Measurements from ENCODE around the gene GHRL.
A peak's percentile ranks its signal among the peaks of the same experiment; 100 is the strongest.
"Not testable (repeated sequence)": the region's sequence is repeated elsewhere in the genome, so short reads cannot be mapped to it uniquely, and the experiment has no call there.

Gene GHRL

DNA sequence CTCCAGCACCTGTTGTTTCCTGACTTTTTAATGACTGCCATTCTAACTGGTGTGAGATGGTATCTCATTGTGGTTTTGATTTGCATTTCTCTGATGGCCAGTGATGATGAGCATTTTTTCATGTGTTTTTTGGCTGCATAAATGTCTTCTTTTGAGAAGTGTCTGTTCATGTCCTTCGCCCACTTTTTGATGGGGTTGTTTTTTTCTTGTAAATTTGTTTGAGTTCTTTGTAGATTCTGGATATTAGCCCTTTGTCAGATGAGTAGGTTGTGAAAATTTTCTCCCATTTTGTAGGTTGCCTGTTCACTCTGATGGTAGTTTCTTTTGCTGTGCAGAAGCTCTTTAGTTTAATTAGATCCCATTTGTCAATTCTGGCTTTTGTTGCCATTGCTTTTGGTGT, 5.3 kb upstream of the GHRL start:
- not testable (repeated sequence) for H3K27me3 Mint-ChIP-seq, DNase-seq, H3K4me3 Mint-ChIP-seq, H3K27ac Mint-ChIP-seq, H3K9me3 Mint-ChIP-seq
- H3K36me3 Mint-ChIP-seq (ENCODE audit: low read depth): peaks cover 80% of the 10 kb centered on the region
- H3K4me1 Mint-ChIP-seq (ENCODE audit: low read depth): peaks cover 11% of the 10 kb centered on the region

DNA sequence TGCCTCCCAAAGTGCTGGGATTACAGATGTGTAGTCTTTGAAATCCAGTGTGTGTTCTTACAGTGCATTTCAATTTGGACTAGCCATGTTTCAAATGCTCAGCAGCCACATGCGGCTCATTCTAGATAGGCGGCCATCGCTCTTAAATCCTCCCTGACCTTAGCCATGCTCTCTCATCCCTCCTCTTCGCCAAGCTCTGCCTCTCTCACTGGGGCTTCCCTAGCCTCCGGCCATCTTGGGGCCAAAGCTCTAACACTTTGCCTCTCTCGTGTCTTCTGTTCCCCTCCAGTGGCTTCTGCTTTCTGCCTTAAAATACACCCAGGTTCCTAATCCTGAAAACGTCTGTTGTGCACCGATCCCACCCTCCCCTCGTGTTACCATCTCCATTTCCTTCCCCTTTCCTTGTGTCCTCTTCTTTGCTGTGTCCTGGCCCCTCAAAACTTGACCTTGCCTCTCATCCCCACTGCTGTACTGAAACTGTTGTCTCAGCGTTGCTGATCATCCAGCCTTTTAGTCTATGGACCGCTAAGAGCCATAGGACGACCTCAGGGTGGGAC, 1.4 kb upstream of the GHRL start:
- peak overlapping the region; percentile 29 for H3K27ac Mint-ChIP-seq
- no peak for DNase-seq
- peaks cover 78% of the 10 kb centered on the region for H3K36me3 Mint-ChIP-seq (ENCODE audit: low read depth)
- H3K4me1 Mint-ChIP-seq (ENCODE audit: low read depth): peaks cover 16% of the 10 kb centered on the region
- no peaks in the 10 kb centered on the region for H3K9me3 Mint-ChIP-seq
- H3K27me3 Mint-ChIP-seq: no peaks in the 10 kb centered on the region
- no peak overlapping the region for H3K4me3 Mint-ChIP-seq

- H3K4me3 Mint-ChIP-seq: no peak overlapping the region
- H3K4me1 Mint-ChIP-seq (ENCODE audit: low read depth): peaks cover 18% of the 10 kb centered on the region
- DNase-seq: no peak
- H3K36me3 Mint-ChIP-seq (ENCODE audit: low read depth): peaks cover 89% of the 10 kb centered on the region
- H3K27me3 Mint-ChIP-seq: no peaks in the 10 kb centered on the region
- peak overlapping the region; percentile 71 for H3K27ac Mint-ChIP-seq
- H3K9me3 Mint-ChIP-seq: no peaks in the 10 kb centered on the region
These were observed 1.1 kb downstream of the GHRL start for GRCh38 chr3:10291641-10292040.

GRCh38 chr3:10290481-10291176, 2.1 kb downstream of the GHRL start:
- Mint-ChIP-seq H3K4me3 (no peak overlapping the region), H3K9me3 (no peaks in the 10 kb centered on the region), H3K27ac (no peak overlapping the region), H3K36me3 (ENCODE audit: low read depth) (peaks cover 92% of the 10 kb centered on the region), H3K27me3 (no peaks in the 10 kb centered on the region), H3K4me1 (ENCODE audit: low read depth) (peaks cover 28% of the 10 kb centered on the region)
- DNase-seq: no peak

DNA sequence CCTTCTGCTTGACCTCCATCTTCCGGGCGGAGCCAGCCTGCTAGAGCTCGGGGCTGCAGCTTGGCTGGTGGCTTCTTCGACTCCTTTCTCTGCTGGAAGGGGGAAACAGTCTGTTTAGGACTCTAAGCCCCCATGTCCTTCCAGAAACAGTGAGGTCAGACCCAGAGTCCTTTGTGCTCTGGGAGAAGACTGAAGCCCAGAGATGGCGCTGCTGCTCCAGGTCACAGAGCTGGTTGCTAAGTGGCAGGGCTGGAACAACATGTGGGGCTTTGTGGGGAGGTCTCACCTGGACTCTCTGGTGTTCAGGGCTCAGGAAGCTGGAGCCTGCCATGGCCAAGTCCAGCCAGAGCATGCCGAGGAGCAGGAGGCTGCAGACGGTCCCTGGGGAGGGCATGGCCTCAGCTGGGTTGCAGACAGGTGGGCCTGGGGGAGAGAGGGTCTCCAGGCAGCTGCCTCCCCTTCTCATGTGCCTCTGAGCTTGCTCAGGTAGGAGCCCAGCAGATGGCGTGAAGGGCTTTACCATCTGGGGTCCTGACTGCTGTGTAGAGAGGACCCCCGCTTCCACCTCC, 2.9 kb downstream of the GHRL start:
- Mint-ChIP-seq H3K27me3 (no peaks in the 10 kb centered on the region), H3K27ac (no peak overlapping the region), H3K36me3 (ENCODE audit: low read depth) (peaks cover 92% of the 10 kb centered on the region), H3K9me3 (no peaks in the 10 kb centered on the region), H3K4me3 (no peak overlapping the region), H3K4me1 (ENCODE audit: low read depth) (peaks cover 36% of the 10 kb centered on the region)
- no peak for DNase-seq

DNA sequence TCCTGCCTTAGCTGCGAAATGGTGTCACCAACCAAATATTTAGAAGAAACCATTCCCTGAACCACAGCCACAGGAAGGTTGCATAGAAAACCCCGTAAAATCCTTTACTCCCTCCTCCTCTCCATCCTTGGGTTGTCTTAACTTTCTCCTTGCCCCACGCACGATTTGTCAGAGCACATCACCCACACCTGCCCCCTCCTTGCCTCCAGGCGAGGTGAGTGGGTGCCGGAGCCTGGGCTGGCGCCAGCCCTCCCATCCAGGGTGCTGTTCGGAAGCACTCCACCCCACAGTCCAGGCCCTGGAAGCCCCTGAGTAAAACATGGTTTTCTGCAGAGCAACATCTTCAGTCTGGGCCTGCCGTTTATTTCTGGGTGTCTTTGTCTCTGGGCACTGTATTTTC, 3.7 kb downstream of the GHRL start:
- Mint-ChIP-seq H3K4me3 (no peak overlapping the region), H3K36me3 (ENCODE audit: low read depth) (peaks cover 93% of the 10 kb centered on the region), H3K27me3 (no peaks in the 10 kb centered on the region), H3K27ac (peak overlapping the region; percentile 18), H3K9me3 (no peaks in the 10 kb centered on the region), H3K4me1 (ENCODE audit: low read depth) (peaks cover 44% of the 10 kb centered on the region)
- no peak for DNase-seq

DNA sequence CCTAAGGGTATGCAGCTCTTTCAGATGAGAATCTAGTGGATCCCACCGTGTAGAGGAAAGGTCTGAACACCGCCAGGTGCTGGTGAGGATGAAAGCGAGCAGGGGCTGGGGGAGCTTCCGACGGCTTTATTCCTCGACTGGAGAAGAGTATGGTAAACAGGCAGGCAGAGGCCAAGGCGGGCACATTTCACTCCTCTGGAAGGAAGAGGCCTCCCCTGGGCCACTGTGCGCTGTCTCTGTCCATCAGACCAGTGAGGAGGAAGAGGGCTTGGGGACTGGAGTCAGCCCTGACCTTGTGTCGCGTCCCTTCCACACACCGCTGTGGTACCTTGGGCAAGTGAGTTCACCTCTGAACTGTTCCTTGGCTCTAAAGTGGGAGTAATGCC, 4.2 kb downstream of the GHRL start:
- H3K36me3 Mint-ChIP-seq (ENCODE audit: low read depth): peaks cover 94% of the 10 kb centered on the region
- DNase-seq: no peak
- H3K27ac Mint-ChIP-seq: peak overlapping the region; percentile 22
- H3K27me3 Mint-ChIP-seq: no peaks in the 10 kb centered on the region
- no peak overlapping the region for H3K4me3 Mint-ChIP-seq
- peaks cover 49% of the 10 kb centered on the region for H3K4me1 Mint-ChIP-seq (ENCODE audit: low read depth)
- H3K9me3 Mint-ChIP-seq: no peaks in the 10 kb centered on the region

DNA sequence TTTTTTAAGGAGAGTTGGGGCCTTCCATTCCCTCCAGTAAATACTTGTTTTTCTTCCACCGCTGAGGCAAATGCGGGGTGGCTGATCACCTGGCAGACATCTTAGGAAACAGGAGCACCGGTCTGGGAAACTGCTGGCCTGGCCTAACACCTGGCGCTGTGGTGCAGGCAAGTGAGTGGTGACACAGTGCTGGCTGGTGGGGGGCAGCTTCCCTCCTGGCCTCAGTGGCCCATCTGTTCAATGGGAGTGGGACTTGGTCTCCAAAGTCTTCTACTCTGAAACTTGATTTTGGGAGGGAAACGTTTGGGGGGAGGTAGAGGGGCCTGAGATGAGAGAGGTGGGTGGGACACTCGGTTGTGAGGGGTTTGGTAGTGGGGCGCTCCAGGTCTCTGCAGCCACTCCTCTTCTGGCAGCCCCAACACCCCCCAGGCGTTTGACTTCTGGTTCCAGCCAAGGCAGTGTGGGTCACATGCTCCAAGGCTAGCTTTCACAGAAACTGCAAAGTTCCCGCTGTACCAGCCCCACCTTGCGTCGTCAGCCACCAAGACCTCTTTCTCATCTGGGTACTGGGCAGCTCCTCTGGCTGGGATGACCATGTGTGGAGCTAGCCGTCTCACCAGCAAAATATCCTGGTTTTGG, 4.7 kb downstream of the GHRL start:
- peaks cover 54% of the 10 kb centered on the region for H3K4me1 Mint-ChIP-seq (ENCODE audit: low read depth)
- no peaks in the 10 kb centered on the region for H3K27me3 Mint-ChIP-seq
- peak overlapping the region; percentile 22 for H3K27ac Mint-ChIP-seq
- peaks cover 94% of the 10 kb centered on the region for H3K36me3 Mint-ChIP-seq (ENCODE audit: low read depth)
- DNase-seq: no peak
- no peaks in the 10 kb centered on the region for H3K9me3 Mint-ChIP-seq
- H3K4me3 Mint-ChIP-seq: no peak overlapping the region

- Mint-ChIP-seq H3K36me3 (ENCODE audit: low read depth) (peaks cover 93% of the 10 kb centered on the region), H3K4me1 (ENCODE audit: low read depth) (peaks cover 53% of the 10 kb centered on the region), H3K9me3 (no peaks in the 10 kb centered on the region), H3K27me3 (no peaks in the 10 kb centered on the region), H3K4me3 (no peak overlapping the region), H3K27ac (peak overlapping the region; percentile 61)
- DNase-seq: no peak
These were observed 6.0 kb downstream of the GHRL start for GRCh38 chr3:10286596-10287295.

DNA sequence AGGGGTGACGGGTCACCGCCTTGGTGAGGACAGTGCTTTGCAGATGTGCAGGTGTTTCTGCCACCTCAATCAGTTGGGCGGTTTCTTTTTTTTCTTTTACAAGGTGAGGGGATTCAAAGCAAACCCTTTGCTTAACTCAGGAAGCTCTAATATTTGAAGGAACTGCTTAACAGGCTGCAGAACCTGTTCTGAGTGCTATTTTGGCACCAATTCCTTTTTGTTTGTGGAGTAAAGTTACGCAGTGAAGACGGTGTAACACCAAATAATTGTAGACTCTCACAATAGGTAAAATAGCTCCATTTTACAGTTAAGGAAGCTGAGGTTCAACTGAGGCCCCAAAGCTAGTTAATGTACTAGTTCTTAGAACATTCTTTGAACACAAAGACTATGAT, 6.6 kb downstream of the GHRL start:
- Mint-ChIP-seq H3K9me3 (no peaks in the 10 kb centered on the region), H3K4me3 (no peak overlapping the region), H3K36me3 (ENCODE audit: low read depth) (peaks cover 92% of the 10 kb centered on the region), H3K27ac (peak overlapping the region; percentile 74), H3K27me3 (no peaks in the 10 kb centered on the region), H3K4me1 (ENCODE audit: low read depth) (peaks cover 50% of the 10 kb centered on the region)
- DNase-seq: no peak

GRCh38 chr3:10285272-10286132, 7.2 kb downstream of the GHRL start:
- no peak overlapping the region for H3K4me3 Mint-ChIP-seq
- DNase-seq: no peak
- no peaks in the 10 kb centered on the region for H3K9me3 Mint-ChIP-seq
- H3K27ac Mint-ChIP-seq: peak overlapping the region; percentile 78
- H3K27me3 Mint-ChIP-seq: no peaks in the 10 kb centered on the region
- H3K36me3 Mint-ChIP-seq (ENCODE audit: low read depth): peaks cover 92% of the 10 kb centered on the region
- peaks cover 57% of the 10 kb centered on the region for H3K4me1 Mint-ChIP-seq (ENCODE audit: low read depth)

- peaks cover 67% of the 10 kb centered on the region for H3K4me1 Mint-ChIP-seq (ENCODE audit: low read depth)
- peaks cover 94% of the 10 kb centered on the region for H3K36me3 Mint-ChIP-seq (ENCODE audit: low read depth)
- H3K27me3 Mint-ChIP-seq: no peaks in the 10 kb centered on the region
- H3K27ac Mint-ChIP-seq: peak overlapping the region; percentile 78
- H3K9me3 Mint-ChIP-seq: no peaks in the 10 kb centered on the region
- no peak overlapping the region for H3K4me3 Mint-ChIP-seq
- DNase-seq: no peak
These were observed 8.3 kb downstream of the GHRL start for GRCh38 chr3:10284496-10284895.

DNA sequence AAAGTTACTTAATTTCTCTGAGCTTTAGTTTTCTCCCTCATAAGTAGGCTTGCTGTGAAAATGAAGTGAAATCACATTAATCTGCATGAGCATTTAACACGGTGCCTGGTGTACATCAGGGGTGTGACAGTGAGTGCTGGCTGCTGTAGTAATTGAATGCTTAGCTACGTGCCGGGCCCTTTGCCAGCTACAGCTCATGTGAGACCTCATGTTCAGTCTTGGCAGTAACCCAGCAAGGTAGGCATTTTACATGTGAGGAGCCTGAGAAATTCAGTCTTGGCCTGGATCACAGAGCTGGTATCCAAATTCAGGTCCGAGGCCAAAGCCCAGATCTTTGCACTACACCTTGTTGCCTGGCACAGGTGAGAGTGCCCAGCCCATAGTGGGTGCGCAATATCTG, 9.1 kb downstream of the GHRL start:
- Mint-ChIP-seq H3K36me3 (ENCODE audit: low read depth) (peaks cover 94% of the 10 kb centered on the region), H3K4me3 (no peak overlapping the region), H3K27me3 (no peaks in the 10 kb centered on the region), H3K9me3 (no peaks in the 10 kb centered on the region), H3K4me1 (ENCODE audit: low read depth) (peaks cover 74% of the 10 kb centered on the region), H3K27ac (peak overlapping the region; percentile 68)
- no peak for DNase-seq

GRCh38 chr3:10281951-10282350, 10.8 kb downstream of the GHRL start:
- Mint-ChIP-seq H3K36me3 (ENCODE audit: low read depth) (peaks cover 95% of the 10 kb centered on the region), H3K27me3 (no peaks in the 10 kb centered on the region), H3K9me3 (no peaks in the 10 kb centered on the region), H3K27ac (peak overlapping the region; percentile 84), H3K4me3 (no peak overlapping the region), H3K4me1 (ENCODE audit: low read depth) (peaks cover 79% of the 10 kb centered on the region)
- DNase-seq: no peak
